Activated T-helper 17 cell treated with anti-CD3 and anti-CD28 coated beads, Interleukin-2, amount 50 U/mL, for 72 hours (primary cell): Measurements from ENCODE around the gene ZNF157. TPM values are rescaled to one million over a fixed set of nuclear protein-coding genes. Genes with fewer than 3 reads are reported as not detected.
A peak's percentile ranks its signal among the peaks of the same experiment; 100 is the strongest.

ENCODE experiments used
- ATAC-seq: fragments of 150-1000 bp; cut with Tn5 transposase; replicated peaks from 2 replicates; pipeline ENCODE4 v1.10.0; 2021; ENCODE audit warnings: mild to moderate bottlenecking, moderate library complexity
- H3K27ac Mint-ChIP-seq: one replicate; pipeline ENCODE4 v1.8.0; 2022; ENCODE audit warnings: mixed read lengths
- H3K27me3 Mint-ChIP-seq: one replicate; pipeline ENCODE4 v1.8.0; 2022; ENCODE audit warnings: mixed read lengths
- H3K36me3 Mint-ChIP-seq: one replicate; pipeline ENCODE4 v1.8.0; 2022; ENCODE audit warnings: low read depth, mild to moderate bottlenecking, mixed read lengths
- H3K4me1 Mint-ChIP-seq: one replicate; pipeline ENCODE4 v1.8.0; 2022; ENCODE audit warnings: mixed read lengths
- H3K4me3 Mint-ChIP-seq: one replicate; pipeline ENCODE4 v1.8.0; 2022; ENCODE audit warnings: mild to moderate bottlenecking, mixed read lengths
- H3K9me3 Mint-ChIP-seq: one replicate; pipeline ENCODE4 v1.8.0; 2022; ENCODE audit warnings: mixed read lengths
- total RNA-seq, 2 donors: library from RNA; stranded (reverse); gene quantifications; one replicate each; pipeline ENCODE4 v1.2.3, GENCODE V29; 2022

ZNF157 gene
- total RNA-seq, 2 donors from 2014 or later, result 0.71 to 3.1 TPM

DNA sequence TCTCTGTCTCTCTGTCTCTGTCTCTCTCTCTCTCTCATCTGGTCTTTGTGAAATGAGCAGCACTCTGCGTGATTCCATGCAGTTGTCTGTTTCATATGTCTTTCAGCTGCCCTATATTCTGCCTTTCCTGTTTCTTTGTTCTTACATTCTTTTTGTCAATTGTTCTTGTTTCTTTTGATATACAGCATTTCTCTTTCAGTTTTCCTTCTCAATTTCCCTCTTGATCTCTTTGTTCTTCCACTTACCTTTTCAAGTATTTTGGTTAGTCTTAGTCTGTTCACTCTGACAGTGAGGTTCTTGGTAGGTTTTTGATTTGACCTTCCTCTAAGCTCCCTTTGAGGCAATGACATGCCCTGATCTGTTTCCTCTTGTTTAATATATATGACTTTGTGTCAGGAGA is 20.4 kb downstream of the ZNF157 start:
- Mint-ChIP-seq H3K4me1 (peaks cover 7% of the 10 kb centered on the region), H3K27me3 (no peaks in the 10 kb centered on the region), H3K4me3 (peak overlapping the region; percentile 38), H3K27ac (peak overlapping the region; percentile 13), H3K9me3 (no peaks in the 10 kb centered on the region), H3K36me3 (no peaks in the 10 kb centered on the region)
- peak; percentile 24 for ATAC-seq

DNA sequence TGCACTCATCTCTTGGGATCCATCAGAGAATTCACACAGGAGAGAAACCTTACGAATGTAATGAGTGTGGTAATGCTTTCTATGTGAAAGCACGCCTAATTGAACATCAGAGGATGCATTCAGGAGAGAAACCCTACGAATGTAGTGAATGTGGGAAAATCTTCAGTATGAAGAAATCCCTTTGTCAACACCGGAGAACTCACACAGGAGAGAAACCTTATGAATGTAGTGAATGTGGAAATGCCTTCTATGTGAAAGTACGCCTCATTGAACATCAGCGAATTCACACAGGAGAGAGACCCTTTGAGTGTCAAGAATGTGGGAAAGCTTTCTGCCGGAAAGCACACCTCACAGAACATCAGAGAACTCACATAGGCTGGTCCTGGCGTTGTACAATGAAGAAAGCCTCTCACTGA is 42.8 kb downstream of the ZNF157 start:
- Mint-ChIP-seq H3K27me3 (no peaks in the 10 kb centered on the region), H3K9me3 (peaks cover 3% of the 10 kb centered on the region), H3K36me3 (peaks cover 24% of the 10 kb centered on the region), H3K4me1 (no peaks in the 10 kb centered on the region), H3K4me3 (no peak overlapping the region), H3K27ac (no peak overlapping the region)
- no peak for ATAC-seq

DNA sequence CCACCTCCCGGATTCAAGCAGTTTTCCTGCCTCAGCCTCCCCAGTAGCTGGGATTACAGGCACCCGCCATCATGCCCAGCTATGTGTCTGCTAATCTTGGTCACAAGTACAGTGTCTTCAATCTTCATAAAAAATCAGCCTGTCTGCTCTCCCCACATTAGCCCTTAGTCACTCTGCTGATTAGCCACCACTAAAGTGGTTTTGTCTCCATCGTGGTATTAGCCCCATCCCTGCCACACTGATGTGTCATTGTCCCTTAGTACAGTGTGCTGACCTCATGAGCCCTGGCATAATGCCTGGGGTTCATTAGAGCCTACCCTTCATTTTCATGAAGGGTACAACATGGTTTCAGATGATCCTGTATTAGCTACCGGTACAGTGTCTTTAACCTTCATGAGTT is 49.9 kb downstream of the ZNF157 start:
- no peak for ATAC-seq
- H3K27ac Mint-ChIP-seq, result no peak overlapping the region
- peaks cover 8% of the 10 kb centered on the region for H3K9me3 Mint-ChIP-seq
- no peak overlapping the region for H3K4me3 Mint-ChIP-seq
- H3K4me1 Mint-ChIP-seq, result no peaks in the 10 kb centered on the region
- H3K27me3 Mint-ChIP-seq, result no peaks in the 10 kb centered on the region
- no peaks in the 10 kb centered on the region for H3K36me3 Mint-ChIP-seq

DNA sequence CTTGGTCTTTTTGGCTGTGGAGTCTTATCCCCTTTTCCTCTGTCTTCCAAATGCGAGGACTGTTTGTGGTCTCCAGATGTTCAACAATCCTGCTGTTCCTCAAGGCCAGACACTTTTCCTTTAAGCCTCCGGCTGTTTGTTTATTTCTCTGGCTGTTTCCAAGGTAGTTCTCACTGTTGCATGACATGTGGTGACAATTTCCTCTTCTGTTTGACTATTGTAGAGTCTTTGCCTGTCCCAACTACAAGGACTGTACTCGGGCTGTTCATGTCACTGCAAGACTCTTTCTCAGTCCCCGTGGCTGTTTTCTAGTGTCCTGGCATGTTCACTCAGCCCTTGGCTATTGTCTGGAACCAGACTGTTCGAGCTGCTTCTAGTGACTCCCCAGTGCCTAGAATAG is 50.6 kb downstream of the ZNF157 start:
- Mint-ChIP-seq H3K27ac (no peak overlapping the region), H3K4me3 (no peak overlapping the region), H3K36me3 (no peaks in the 10 kb centered on the region), H3K4me1 (no peaks in the 10 kb centered on the region), H3K9me3 (peaks cover 8% of the 10 kb centered on the region), H3K27me3 (no peaks in the 10 kb centered on the region)
- no peak for ATAC-seq

DNA sequence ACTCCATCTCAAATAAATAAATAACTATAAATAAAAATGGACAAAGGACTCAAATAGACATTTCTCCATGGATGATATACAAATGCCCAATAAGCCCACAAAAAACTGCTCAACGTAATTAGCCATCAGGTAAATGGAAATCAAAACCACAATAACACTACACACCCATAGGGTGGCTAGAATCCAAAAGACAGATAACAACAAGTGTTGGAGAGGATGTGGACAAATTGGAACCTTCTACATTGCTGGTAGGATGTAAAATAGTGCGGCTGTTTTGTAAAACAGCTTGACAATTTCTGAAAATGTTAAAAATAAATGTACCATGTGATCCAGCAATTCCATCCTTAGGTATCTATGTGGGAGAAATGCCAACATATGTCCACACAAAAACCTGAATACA is 52.1 kb downstream of the ZNF157 start:
- Mint-ChIP-seq H3K36me3 (no peaks in the 10 kb centered on the region), H3K9me3 (peaks cover 8% of the 10 kb centered on the region), H3K4me1 (no peaks in the 10 kb centered on the region), H3K27me3 (no peaks in the 10 kb centered on the region), H3K27ac (no peak overlapping the region), H3K4me3 (no peak overlapping the region)
- no peak for ATAC-seq

DNA sequence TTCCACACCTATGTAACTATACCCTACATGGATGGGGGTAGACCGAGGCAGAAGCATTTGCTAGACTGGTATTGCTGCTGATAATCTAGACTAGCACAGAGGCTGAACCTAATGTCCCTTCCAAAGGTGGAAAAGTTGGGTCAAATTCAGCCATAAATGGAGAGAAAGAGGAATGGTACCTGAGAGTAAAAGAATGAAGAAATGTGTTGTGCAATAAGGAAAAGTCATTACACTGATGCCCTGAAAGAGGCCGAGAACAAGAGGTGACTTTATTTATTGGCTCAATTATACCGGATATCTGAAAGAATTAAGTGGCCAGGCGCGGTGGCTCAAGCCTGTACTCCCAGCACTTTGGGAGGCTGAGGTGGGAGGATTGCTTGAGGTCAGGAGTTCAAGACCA is 60.5 kb downstream of the ZNF157 start:
- Mint-ChIP-seq H3K4me3 (no peak overlapping the region), H3K36me3 (no peaks in the 10 kb centered on the region), H3K27ac (no peak overlapping the region), H3K4me1 (no peaks in the 10 kb centered on the region), H3K9me3 (no peaks in the 10 kb centered on the region), H3K27me3 (no peaks in the 10 kb centered on the region)
- ATAC-seq, result no peak

DNA sequence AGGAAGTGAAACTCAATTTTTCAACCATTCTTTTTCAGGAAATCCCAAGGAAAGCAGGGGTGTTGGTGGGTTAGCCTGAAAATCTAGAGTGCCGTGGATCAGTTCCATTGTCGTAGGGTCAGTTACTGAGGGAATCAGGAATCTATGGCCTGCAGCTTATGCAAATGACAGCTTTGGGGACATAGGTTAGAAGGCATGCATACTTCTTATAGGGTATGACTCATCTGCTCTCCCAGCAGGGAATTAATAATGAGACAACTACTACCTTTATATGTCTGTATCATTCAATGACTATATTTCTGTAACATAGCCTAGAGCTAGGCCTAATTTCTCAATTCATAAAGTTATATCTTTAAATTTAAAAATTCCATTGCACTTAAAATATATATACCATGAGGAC is 76.1 kb downstream of the ZNF157 start:
- Mint-ChIP-seq H3K4me1 (no peaks in the 10 kb centered on the region), H3K27me3 (no peaks in the 10 kb centered on the region), H3K4me3 (no peak overlapping the region), H3K36me3 (peaks cover 44% of the 10 kb centered on the region), H3K27ac (no peak overlapping the region), H3K9me3 (peaks cover 7% of the 10 kb centered on the region)
- ATAC-seq, result no peak

DNA sequence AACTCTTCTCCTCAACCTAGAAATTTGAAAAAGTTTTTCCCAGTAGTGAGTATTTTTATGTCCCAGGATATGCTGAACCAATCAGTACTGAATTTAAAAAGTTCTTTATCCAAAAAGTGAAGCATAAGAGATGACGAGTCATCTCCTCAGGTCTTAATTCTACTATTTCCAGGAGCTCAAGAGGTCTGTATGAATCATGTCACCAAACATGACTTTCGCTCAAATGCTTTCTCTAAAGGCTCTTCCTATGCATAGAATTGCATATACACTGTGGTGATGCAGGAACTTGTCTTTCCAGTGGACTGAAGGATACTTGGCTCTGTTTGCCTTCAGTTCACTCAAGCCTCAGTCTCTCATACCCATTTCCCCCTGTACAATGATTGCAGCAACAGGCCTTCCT is 76.6 kb downstream of the ZNF157 start:
- no peak overlapping the region for H3K27ac Mint-ChIP-seq
- no peak overlapping the region for H3K4me3 Mint-ChIP-seq
- no peaks in the 10 kb centered on the region for H3K4me1 Mint-ChIP-seq
- peaks cover 7% of the 10 kb centered on the region for H3K9me3 Mint-ChIP-seq
- peaks cover 49% of the 10 kb centered on the region for H3K36me3 Mint-ChIP-seq
- no peak for ATAC-seq
- no peaks in the 10 kb centered on the region for H3K27me3 Mint-ChIP-seq

DNA sequence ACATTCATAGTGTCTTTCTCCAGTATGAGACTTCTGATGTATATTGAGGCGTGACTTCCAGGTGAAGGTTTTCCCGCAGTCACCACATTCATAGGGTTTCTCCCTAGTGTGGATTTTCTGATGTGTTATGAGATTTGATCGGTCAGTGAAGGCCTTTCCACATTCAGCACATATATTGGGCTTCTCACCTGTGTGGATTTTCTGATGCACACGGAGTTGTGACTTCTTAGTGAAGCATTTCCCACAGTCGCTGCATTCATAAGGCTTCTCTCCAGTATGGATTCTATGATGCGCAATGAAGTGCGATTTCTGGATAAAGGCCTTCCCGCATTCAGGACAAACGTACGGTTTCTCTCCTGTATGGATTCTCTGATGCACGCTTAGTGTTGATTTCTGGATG is 77.2 kb downstream of the ZNF157 start:
- H3K9me3 Mint-ChIP-seq, result peaks cover 7% of the 10 kb centered on the region
- no peaks in the 10 kb centered on the region for H3K4me1 Mint-ChIP-seq
- peaks cover 55% of the 10 kb centered on the region for H3K36me3 Mint-ChIP-seq
- no peak for ATAC-seq
- no peak overlapping the region for H3K4me3 Mint-ChIP-seq
- no peaks in the 10 kb centered on the region for H3K27me3 Mint-ChIP-seq
- H3K27ac Mint-ChIP-seq, result no peak overlapping the region

DNA sequence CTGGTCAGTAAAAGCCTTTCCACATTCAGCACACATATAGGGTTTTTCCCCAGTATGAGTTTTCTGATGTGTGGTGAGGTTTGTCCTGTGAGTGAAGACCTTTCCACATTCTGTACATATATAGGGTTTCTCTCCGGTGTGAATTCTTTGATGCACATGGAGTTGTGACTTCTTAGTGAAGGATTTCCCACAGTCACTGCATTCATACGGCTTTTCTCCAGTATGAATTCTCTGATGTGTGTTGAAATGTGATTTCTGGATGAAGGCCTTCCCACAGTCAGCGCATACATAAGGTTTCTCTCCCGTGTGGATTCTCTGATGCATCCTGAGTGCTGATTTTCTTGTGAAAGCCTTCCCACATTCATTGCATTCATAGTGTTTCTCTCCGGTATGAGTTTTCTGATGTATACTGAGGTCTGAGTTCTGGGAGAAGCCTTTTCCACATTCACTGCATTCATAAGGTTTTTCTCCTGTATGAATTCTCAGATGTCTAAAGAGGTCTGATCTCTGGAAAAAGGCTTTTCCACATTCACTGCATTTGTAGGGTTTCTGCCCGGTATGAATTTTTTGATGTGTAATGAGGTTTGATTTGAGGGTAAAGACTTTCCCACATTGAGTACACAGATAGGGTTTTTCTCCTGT is 77.9 kb downstream of the ZNF157 start:
- no peak for ATAC-seq
- Mint-ChIP-seq H3K27me3 (no peaks in the 10 kb centered on the region), H3K27ac (no peak overlapping the region), H3K36me3 (peaks cover 62% of the 10 kb centered on the region), H3K4me1 (no peaks in the 10 kb centered on the region), H3K4me3 (no peak overlapping the region), H3K9me3 (peaks cover 7% of the 10 kb centered on the region)

DNA sequence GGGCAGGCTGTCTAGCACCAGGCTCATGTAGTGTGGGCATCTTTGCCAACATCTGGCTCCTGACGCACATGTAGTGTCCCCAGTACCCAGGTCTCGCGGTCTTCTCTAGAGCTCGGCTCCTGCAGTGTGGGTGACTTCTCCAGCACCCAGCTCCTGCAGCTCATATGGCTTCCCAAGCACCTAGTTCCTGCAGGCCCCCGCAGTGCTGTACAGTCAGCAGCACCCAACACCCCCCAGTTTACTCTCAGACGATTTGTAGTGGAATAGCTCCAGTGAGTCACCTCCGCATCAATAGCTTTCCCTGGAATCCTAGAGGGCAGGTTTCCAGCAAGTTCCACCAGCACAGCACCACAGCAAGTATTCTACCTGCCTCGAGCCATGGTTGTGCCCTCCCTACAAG is 81.7 kb downstream of the ZNF157 start:
- no peak for ATAC-seq
- Mint-ChIP-seq H3K4me1 (no peaks in the 10 kb centered on the region), H3K27me3 (no peaks in the 10 kb centered on the region), H3K9me3 (peaks cover 3% of the 10 kb centered on the region), H3K4me3 (no peak overlapping the region), H3K27ac (no peak overlapping the region), H3K36me3 (peaks cover 97% of the 10 kb centered on the region)

DNA sequence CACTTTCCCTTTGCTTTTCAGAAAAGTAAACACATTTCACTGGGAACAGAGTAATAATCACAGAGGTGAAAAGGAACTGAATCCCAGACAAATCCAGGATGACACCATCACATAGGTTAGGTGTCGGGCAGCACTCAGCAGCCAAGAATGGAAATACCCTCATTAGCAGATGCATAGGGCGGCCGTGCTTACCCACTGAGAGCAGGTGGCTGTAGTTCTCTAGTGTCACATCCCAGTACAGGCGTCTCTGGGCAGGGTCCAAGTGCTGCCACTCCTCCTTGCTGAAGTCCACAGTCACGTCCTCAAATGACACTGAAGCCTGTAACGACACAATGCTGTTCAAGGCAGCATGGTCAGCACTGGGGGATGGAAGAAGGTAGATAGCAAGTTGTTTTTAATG is 85.7 kb downstream of the ZNF157 start:
- peaks cover 81% of the 10 kb centered on the region for H3K36me3 Mint-ChIP-seq
- no peak overlapping the region for H3K4me3 Mint-ChIP-seq
- H3K4me1 Mint-ChIP-seq, result no peaks in the 10 kb centered on the region
- H3K9me3 Mint-ChIP-seq, result no peaks in the 10 kb centered on the region
- H3K27ac Mint-ChIP-seq, result no peak overlapping the region
- H3K27me3 Mint-ChIP-seq, result no peaks in the 10 kb centered on the region
- no peak for ATAC-seq

DNA sequence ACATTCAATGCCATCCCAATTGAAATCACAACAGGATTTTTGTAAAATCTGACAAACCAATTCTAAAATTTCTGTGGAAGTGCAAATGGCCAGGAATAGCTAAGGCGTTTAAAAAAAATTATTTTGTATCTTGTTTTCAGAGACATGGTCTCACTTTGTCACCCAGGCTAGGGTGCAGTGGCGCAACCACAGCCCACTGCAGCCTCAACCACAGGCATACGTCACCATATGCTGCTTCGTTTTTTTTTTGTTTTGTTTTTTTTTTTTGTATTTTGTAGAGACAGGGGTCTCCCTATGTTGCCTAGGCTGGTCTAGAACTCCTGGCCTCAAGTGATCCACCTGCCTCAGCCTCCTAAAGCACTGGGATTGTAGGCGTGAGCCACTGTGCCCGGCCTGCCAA is 88.2 kb downstream of the ZNF157 start:
- Mint-ChIP-seq H3K9me3 (no peaks in the 10 kb centered on the region), H3K27me3 (no peaks in the 10 kb centered on the region), H3K27ac (no peak overlapping the region), H3K4me1 (peaks cover 5% of the 10 kb centered on the region), H3K4me3 (no peak overlapping the region), H3K36me3 (peaks cover 67% of the 10 kb centered on the region)
- ATAC-seq, result no peak

DNA sequence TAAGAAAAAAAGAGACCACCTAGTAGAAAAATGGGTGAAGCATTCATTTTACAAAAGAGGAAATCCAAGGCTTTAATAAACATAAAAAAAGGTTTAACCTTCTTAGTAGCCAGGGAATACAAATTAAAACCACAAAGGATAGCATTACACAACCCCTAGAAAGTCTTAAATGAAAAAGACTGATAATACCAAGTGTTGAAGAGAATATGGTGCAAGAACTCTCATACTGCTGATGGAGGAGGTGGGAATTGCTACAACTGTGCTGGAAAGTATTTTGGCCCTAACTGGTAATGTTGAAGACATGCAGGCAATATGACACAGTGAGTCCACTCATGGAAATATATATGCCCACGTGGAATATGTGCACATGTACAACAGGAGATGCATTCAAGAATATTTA is 90.2 kb downstream of the ZNF157 start:
- peaks cover 62% of the 10 kb centered on the region for H3K36me3 Mint-ChIP-seq
- H3K4me3 Mint-ChIP-seq, result no peak overlapping the region
- H3K4me1 Mint-ChIP-seq, result peaks cover 11% of the 10 kb centered on the region
- H3K9me3 Mint-ChIP-seq, result peaks cover 5% of the 10 kb centered on the region
- ATAC-seq, result no peak
- H3K27me3 Mint-ChIP-seq, result no peaks in the 10 kb centered on the region
- H3K27ac Mint-ChIP-seq, result no peak overlapping the region
